Astrocyte (in vitro differentiated cells and primary cell): ENCODE data around the gene ENPEP.

Experiments used
- EZH2 ChIP-seq: IDR thresholded peaks from 2 replicates; pipeline ENCODE4 v1.6.1; 2012; ENCODE audit warnings: mild to moderate bottlenecking, low read length, inconsistent platforms; ENCODE audit not compliant: insufficient read depth
- TF ChIP-seq, protein P1 (sequence below): IDR thresholded peaks from 2 replicates; pipeline ENCODE4 v1.5.1; 2011; ENCODE audit warnings: low read depth, mild to moderate bottlenecking, inconsistent platforms, low read length, moderate library complexity; ENCODE audit not compliant: insufficient read depth

- TF ChIP-seq, protein P1, sequence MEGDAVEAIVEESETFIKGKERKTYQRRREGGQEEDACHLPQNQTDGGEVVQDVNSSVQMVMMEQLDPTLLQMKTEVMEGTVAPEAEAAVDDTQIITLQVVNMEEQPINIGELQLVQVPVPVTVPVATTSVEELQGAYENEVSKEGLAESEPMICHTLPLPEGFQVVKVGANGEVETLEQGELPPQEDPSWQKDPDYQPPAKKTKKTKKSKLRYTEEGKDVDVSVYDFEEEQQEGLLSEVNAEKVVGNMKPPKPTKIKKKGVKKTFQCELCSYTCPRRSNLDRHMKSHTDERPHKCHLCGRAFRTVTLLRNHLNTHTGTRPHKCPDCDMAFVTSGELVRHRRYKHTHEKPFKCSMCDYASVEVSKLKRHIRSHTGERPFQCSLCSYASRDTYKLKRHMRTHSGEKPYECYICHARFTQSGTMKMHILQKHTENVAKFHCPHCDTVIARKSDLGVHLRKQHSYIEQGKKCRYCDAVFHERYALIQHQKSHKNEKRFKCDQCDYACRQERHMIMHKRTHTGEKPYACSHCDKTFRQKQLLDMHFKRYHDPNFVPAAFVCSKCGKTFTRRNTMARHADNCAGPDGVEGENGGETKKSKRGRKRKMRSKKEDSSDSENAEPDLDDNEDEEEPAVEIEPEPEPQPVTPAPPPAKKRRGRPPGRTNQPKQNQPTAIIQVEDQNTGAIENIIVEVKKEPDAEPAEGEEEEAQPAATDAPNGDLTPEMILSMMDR: no peak
- no peak for TF ChIP-seq EZH2
Measured at GRCh38 chr4:110454441-110454840, 21.5 kb upstream of the ENPEP start.
